ENCODE results near the gene GRP. TPM values are rescaled to one million over a fixed set of nuclear protein-coding genes. Genes with fewer than 3 reads are reported as not detected.

The GRP gene
- total RNA-seq, 1 donor from 2014 or later = not detected

- no peak for TF ChIP-seq CTCF (IDR thresholded peaks at IDR 0.05; ENCODE audit: borderline replicate concordance)
- Histone ChIP-seq H3K27ac (replicated peaks) (no peak overlapping the region), H3K27me3 (ENCODE audit: low read depth) (no peaks in the 10 kb centered on the region), H3K4me3 (no peak overlapping the region), H3K4me1 (peaks cover 33% of the 10 kb centered on the region), H3K36me3 (no peaks in the 10 kb centered on the region), H3K9me3 (replicated peaks) (no peaks in the 10 kb centered on the region)
- intact Hi-C loops (cut with micrococcal nuclease) = no loop called here
- no peak for DNase-seq
Observed at GRCh38 chr18:59267503-59268126, 47.7 kb downstream of the GRP start.

DNA sequence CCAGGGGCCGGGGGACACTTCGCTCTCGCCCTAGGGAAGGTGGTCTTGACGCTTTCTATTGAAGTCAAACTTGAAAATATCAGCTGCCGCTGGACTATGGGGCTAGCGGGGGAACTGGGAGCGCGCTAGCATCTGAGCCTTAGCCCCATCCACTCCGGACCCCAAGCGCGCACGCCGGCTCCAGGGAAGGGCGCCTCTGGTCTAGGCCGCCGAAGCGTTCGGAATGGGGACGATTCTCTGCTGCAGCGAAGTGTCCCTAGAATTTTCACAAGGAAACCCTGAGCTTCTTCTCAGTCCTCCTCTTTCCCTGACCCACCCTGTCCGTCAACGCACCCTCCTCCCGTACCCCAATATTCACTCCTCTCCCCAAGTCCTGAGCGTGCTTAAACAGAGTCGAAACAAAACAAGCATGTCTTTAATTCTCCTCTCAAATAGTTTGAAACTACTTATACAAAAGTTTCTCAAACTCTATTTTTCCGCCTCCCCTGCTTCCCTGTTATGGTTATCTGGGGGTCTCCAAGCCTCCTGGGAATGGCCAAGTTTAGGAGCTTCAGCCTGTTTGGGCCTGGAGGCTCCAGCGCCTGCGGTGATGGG, 48.3 kb downstream of the GRP start:
- no peak for TF ChIP-seq CTCF (IDR thresholded peaks at IDR 0.05; ENCODE audit: borderline replicate concordance)

GRCh38 chr18:59268721-59269562, 49.0 kb downstream of the GRP start:
- H3K4me1 ChIP-seq = peaks cover 47% of the 10 kb centered on the region
- no peak overlapping the region for H3K27ac ChIP-seq (replicated peaks)
- no peaks in the 10 kb centered on the region for H3K9me3 ChIP-seq (replicated peaks)
- H3K27me3 ChIP-seq (ENCODE audit: low read depth) = no peaks in the 10 kb centered on the region
- intact Hi-C loops (cut with micrococcal nuclease) = no loop called here
- peak overlapping the region; percentile 53 for H3K4me3 ChIP-seq
- peak; percentile 18 for TF ChIP-seq CTCF (IDR thresholded peaks at IDR 0.05; ENCODE audit: borderline replicate concordance)
- H3K36me3 ChIP-seq = no peaks in the 10 kb centered on the region
- DNase-seq = peak; percentile 29

More for the DNA sequence above, 48.3 kb downstream of the GRP start:
- Histone ChIP-seq H3K9me3 (replicated peaks) (no peaks in the 10 kb centered on the region), H3K4me1 (peaks cover 39% of the 10 kb centered on the region), H3K27ac (replicated peaks) (no peak overlapping the region), H3K27me3 (ENCODE audit: low read depth) (no peaks in the 10 kb centered on the region), H3K36me3 (no peaks in the 10 kb centered on the region), H3K4me3 (peak overlapping the region; percentile 53)
- intact Hi-C loops (cut with micrococcal nuclease) = no loop called here
- no peak for DNase-seq

DNA sequence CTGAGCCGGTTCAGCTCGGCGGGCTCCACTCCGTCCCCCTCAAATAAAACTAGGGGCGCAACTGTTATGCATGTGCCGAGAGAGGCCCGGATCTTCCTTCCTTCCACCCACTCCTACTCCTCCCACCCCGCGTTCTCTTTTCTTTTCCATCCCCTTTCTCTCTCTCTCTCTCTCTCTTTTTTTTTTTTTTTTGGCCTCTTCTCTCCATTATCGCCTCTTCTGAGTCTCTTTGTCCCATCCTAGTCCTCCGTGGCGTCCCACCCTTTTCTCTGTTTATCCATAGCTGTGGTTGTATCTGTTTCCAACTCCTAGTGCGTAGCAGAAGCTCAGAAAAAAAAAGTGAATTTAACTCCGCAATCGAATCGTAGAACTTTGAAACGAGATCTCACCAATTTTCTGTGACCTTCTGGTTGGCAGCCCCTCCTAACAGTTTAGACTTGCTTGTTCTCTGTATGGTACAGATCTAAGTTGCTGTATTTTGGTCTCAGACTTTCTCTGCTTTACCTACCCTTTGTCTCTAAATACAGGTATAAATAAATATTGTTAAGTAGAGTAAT, 49.7 kb downstream of the GRP start:
- intact Hi-C loops (cut with micrococcal nuclease) = no loop called here
- peak overlapping the region; percentile 53 for H3K4me3 ChIP-seq
- H3K27me3 ChIP-seq (ENCODE audit: low read depth) = no peaks in the 10 kb centered on the region
- TF ChIP-seq CTCF (IDR thresholded peaks at IDR 0.05; ENCODE audit: borderline replicate concordance) = no peak
- H3K27ac ChIP-seq (replicated peaks) = no peak overlapping the region
- no peak for DNase-seq
- no peaks in the 10 kb centered on the region for H3K36me3 ChIP-seq
- H3K9me3 ChIP-seq (replicated peaks) = no peaks in the 10 kb centered on the region
- H3K4me1 ChIP-seq = peaks cover 50% of the 10 kb centered on the region

- TF ChIP-seq CTCF (IDR thresholded peaks at IDR 0.05; ENCODE audit: borderline replicate concordance) = no peak
- Histone ChIP-seq H3K9me3 (replicated peaks) (no peaks in the 10 kb centered on the region), H3K36me3 (no peaks in the 10 kb centered on the region), H3K27me3 (ENCODE audit: low read depth) (no peaks in the 10 kb centered on the region), H3K27ac (replicated peaks) (no peak overlapping the region), H3K4me3 (no peak overlapping the region), H3K4me1 (peaks cover 40% of the 10 kb centered on the region)
- no peak for DNase-seq
- intact Hi-C loops (cut with micrococcal nuclease) = no loop called here
Observed at GRCh38 chr18:59270689-59271257, 50.8 kb downstream of the GRP start.
